Posterior cingulate gyrus (tissue), 11 donors: ENCODE data around the gene NUDT3.
A peak's percentile ranks its signal among the peaks of the same experiment; 100 is the strongest.
"Not testable (repeated sequence)": the region's sequence is repeated elsewhere in the genome, so short reads cannot be mapped to it uniquely, and the experiment has no call there.

Experiments
- DNase-seq, 10 donors: peaks; one replicate each; pipeline versions ENCODE4 v3.0.0 to v3.0.0-alpha.2; 2020 to 2021; ENCODE audit warnings: mixed read lengths in 3 of 10
- intact Hi-C: fragments of 100-400 bp; cut with DNase I; formaldehyde crosslinking; loops from one replicate; pipeline ENCODE4 v1.15.1; 2023

Gene NUDT3

DNA sequence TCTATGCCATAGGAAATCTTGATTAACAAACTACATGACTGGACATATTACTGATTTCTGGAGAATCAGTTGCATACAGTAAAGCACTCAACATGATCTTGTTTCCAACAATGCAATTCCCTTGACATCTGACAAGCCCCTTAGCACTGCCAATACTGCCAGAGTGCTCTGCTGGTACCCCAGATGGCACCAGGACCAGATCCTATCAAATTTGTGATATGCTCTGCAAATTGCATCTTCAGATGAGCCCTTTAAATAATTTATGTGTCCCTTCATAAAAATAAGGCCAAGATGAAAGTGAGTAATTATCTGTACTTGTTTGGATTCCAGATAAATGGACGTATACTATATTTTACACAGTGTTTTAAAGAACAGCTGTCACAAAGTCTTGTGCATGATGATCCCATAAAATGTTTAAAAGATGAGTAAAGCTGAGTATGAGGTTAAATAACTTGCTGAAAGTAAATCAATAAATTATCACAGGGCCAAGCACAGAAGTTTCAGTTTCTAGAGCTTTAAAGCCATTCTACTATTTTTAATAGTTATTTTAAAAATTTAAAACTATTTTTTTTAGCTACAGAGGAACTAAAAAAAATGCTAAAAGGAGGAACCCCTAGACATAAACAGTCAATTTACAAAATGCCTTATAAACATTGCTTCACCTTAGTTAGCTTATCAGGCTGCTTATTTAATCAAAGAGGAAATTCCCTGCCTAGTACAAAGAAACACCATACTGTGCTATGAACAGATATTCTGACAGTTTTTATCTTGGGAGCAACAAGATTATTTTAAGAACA is 42.1 kb downstream of the NUDT3 start:
- intact Hi-C loops = no loop called here
- no peak for DNase-seq

DNA sequence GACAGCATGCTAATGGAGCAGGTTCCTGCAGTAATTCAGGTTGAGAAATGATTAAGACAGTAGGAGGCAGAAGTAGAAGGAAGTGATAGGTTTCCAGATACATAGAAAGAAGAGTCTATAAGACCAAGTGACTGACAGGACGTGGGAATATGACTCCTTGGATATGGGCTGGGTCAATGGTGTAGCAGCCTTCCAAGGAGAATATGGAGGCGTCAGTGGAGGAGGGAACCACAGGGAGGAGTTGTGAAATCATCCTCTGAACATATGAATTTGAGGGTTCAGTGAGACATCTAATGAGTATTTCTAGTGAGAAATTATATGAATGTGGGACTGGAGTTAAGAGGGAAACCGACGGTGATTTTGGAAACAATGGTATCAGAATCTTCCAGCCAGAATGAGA is 43.3 kb downstream of the NUDT3 start:
- intact Hi-C loops = no loop called here
- DNase-seq = no peak

DNA sequence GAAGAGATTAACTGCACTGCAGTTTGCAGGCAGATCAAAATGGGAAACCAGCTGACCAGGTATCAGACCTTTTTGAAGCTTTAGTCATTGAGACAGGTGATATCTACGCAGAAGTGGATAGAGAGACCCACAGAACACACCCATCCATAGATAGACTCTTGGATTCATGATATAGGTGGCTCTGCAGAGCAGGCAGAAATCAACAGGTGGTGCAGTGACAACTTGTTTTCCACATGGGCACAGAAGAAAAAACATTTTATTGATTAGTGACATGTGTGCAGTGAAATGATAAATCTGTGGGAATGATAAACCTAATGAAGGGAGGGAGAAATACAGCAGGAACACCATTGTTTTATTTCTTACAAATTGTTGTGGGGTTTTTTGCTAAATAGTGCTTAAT is 45.2 kb downstream of the NUDT3 start:
- no peak for DNase-seq
- intact Hi-C loops = no loop called here

DNA sequence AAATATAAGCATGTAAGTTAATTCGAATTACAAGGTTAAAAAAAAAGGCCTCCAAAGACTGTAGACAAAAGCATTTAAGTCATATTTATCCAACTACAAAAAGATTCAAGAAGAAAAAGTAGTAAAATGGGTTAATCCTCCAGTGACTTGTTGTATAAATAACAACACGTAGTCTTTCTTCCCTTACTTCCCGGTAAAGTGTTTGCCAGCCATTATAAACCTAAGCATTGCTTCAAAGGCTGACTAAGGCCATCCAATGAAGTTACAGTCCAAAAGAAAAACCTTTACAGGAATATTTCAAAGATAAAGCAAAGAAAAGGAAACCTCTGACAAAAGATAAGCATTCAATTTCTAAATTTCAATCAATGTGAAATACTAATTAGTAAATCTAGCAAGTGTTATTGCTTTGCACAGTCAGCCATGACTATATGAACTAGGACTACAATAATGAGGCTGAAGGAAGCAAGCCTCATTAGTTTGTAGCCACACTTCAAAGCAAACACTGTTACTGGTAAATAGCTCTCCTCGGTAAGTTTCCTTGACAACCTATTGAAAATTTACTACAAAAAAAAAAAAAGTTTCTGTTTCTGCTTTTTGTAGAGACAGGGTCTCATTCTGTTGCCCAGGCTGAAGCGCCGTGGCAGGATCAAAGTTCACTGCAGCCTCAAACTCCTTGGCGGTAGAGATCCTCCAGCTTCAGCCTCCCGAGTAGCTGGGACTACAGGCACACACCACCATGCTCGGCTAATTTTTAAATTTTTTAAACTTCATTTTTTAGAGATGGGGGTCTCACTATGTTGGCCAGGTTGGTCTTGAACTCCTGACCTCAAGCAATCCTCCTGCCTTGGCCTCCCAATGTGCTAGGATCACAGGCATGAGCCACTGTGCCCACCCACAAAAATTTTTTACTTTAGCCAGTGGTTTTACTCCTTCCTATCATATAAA is 46.0 kb downstream of the NUDT3 start:
- intact Hi-C loops = no loop called here

DNA sequence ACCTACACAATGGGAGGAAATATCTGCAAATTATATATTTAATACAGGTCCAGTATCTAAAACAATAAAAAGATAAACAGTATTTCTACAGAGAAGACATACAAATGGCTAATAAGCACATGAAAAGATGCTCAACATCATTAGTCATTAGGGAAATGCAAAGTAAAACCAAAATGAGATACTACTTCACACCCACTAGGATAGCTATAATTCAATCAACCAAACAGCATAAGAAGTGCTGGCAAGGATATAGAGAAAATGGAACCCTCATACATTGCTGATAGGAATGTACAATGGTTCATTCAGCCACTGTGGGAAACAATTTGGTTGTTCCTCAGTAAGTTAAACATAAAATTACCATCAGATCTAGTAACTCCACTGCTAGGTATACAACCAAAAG is 48.7 kb downstream of the NUDT3 start:
- DNase-seq = no peak

More for the DNA sequence above, 46.0 kb downstream of the NUDT3 start:
- DNase-seq = no peak

DNA sequence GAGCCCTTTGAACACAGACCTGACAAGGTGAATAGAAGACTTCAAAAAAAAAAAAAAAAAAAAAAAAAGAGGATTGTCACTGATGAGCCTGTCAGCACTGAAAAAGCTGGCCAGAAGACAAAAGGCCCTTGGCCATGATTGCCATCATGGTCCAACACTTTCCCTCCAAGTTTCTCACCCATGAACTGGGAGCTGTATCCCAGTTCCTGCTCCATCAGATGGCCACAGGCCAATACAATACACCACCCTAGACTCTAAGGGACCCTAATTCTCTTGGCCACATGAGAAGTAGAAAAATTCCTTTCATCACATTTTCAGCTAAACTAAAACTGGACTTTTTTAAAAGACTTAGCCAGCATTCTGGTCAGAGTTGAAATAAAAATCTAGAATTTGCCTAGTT is 50.2 kb downstream of the NUDT3 start:
- DNase-seq = no peak
- intact Hi-C loops = no loop called here

More for the DNA sequence above, 48.7 kb downstream of the NUDT3 start:
- intact Hi-C loops = no loop called here

DNA sequence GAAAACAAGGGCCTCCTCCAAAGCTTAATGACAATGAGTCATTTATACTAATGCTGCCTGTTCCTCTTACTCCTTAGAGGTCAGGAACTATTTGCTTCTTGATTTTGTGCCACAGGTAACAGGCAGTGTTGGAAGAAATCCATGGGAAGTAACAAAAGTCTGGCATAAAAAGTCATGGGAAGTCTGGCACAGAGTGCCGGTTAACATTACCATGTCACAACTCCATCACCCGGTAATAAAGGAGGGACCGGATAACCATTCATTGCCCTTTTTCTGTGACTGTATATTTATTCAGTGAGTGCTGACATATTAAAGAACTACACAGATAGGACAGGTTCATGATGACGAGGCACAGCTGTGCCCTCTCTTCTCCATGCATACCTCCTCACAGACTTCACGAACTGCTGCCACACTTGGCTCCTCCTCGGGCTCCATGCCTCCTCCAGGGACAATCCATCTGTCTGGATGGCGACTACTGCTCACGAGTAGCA is 50.9 kb downstream of the NUDT3 start:
- intact Hi-C loops = no loop called here
- peak in 1 of 10 donors; percentile 57 for DNase-seq

DNA sequence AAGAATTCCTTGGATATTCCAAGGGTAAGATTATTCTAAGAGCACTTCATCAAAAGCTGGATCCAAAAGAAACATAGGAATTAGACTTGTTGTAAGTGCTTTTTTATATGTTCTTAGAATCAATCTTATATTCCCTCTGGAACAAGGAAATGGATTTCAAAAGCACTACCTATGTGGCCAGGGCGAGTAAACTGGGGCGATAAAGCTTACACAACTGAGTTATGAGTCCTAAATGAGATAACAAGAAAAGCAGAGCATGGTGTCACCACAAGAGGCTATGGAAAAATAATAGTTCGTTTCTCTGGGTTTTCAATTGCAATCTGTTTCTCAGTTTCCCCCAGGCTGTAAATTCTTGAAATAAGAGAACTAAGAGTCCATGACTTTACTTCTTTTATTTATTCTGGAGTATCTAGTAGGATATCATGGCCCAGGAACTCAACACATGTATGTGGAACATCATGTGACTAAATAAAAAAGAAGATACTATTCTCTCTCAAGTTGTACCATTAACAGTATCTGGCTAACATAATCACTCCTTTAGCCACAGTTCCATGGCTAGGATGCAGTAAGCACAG is 51.5 kb downstream of the NUDT3 start:
- DNase-seq = no peak
- intact Hi-C loops = no loop called here

DNA sequence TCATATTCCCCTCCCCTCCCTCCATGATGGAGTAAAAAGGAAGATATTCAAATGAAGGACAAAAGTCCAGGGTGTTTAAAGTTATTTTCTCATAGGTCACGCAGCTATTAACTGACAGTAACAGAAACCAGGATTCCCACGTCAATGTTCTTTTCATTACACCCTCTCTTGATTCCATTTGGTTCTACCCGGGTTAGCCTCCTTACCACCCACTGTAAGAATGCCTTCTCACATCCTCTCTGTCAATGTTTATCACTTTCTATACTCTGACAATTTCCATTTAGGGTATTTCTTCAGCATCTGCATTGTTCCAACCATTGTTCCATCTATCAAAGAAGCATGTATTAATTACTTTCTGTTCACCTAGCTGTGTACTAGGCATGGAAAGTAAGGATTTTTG is 52.1 kb downstream of the NUDT3 start:
- no peak for DNase-seq
- intact Hi-C loops = no loop called here

DNA sequence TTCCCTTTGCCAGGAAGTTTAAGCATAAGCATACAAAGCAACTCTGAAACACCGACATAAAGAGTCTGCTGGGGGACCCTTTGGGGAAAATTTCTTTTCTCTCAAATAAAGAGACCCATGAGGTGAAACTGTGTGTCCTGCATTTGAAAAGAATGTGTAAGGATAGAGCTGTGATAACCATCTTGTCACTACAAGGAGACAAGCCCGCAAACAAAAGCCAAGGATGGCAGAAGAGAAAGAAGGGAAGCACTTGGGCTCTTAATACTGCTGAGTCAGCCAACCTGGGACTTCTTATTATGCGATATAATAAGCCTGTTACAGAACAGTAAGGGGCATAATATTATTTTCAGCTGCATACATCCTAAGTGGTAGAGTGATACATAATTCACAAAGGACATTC is 52.5 kb downstream of the NUDT3 start:
- DNase-seq = no peak
- intact Hi-C loops = no loop called here

DNA sequence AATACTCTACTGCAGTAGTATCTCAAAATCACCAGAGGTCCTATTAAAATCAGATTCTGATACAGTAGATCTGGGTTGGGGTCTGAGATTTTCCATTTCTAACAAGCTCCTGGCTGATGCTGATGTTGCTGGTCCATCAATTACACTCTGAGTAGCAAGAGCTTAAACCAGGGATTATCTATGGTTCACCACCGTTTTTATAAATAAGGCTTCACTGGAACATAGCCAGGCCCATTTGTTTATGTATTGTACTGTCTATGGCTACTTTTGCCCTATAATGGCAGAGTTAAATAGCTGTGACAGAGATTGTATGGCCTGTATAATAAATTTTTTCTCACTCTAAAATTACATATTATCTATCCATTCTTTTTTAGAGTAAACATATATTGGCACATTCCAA is 53.0 kb downstream of the NUDT3 start:
- intact Hi-C loops = no loop called here
- DNase-seq = no peak

DNA sequence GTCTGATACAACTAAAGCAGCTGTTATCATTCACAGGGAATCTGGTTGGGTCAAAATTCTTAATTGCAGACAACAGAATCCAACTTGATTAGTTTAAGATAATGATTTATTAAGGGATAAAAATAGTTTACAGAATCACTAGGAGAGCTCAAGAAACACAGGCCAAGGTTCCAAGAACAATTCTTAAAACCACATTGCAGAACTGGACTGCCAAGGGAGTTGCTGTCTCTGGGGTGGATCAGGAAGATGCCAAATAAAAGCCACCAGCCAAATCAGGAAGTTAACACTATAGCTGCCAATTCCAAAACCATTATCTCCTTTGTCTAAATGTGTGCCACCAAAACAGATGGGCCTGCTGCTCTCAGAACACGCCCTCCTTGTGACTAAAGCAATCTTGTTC is 53.7 kb downstream of the NUDT3 start:
- DNase-seq = no peak
- intact Hi-C loops = no loop called here

DNA sequence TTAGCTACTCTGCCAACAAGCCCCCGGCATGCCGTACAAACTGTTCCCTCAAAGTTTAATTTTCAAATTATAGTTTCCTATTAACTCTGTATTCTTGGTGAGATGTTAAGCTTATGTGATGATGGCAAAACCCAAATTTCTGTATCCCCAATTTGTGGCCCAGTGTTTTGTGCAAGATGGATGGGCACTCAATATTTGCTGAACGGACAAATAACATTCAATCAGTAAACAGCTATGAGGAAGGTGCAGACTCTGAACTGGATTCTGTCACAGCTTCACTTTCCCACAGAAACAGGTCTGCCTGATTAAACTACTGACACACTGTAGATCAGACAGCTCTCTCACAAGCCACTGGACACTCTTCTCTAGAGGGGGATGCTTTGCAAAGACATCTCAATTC is 54.1 kb downstream of the NUDT3 start:
- DNase-seq = no peak
- intact Hi-C loops = no loop called here

DNA sequence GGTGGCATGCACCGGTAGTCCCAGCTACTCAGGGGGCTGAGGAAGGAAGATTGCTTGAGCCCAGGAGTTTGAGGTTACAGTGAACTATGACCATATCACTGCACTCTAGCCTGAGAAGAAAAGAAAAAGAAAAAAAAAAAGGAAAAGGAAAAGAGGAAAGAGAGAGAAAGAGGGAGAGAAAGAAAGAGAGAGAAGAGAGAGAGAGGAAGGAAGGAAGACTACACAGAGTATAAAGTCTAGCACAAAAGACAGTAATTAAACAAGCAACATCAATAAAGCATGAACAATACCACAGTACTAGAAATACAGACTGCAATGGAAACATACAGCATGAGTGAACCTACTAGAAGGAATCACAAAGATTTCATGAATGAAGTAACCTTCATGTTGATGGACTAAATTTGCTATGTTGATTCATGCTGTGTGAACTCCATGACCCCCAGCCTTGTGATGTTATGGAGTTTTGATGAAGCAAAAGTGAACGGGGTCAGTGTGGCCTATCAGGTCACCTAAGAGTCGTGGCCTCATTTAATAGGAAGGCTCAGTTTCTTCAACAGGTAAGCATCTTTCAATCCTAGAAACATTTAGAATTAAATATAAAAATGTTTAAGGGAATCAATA is 57.6 kb downstream of the NUDT3 start:
- no peak for DNase-seq
- intact Hi-C loops = no loop called here

DNA sequence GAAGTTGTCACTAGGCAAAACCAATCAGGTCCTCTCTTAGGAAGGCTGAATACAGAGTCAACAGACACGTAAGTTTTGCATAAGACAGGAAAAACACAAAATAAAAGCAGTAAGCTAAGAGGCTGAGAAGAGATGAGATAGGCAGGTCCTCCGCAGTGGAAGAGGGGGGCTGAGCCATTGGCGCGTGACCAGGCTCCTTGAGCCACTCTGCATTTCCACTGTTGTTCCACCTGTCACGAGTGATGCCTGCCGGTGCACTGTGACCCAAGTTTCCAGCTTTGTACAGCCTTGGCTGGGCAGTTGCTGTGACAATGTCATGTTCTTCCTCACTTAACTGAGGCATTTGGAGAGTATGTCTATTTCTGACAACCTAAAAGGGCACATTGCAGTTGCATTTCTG is 58.6 kb downstream of the NUDT3 start:
- intact Hi-C loops = no loop called here

DNA sequence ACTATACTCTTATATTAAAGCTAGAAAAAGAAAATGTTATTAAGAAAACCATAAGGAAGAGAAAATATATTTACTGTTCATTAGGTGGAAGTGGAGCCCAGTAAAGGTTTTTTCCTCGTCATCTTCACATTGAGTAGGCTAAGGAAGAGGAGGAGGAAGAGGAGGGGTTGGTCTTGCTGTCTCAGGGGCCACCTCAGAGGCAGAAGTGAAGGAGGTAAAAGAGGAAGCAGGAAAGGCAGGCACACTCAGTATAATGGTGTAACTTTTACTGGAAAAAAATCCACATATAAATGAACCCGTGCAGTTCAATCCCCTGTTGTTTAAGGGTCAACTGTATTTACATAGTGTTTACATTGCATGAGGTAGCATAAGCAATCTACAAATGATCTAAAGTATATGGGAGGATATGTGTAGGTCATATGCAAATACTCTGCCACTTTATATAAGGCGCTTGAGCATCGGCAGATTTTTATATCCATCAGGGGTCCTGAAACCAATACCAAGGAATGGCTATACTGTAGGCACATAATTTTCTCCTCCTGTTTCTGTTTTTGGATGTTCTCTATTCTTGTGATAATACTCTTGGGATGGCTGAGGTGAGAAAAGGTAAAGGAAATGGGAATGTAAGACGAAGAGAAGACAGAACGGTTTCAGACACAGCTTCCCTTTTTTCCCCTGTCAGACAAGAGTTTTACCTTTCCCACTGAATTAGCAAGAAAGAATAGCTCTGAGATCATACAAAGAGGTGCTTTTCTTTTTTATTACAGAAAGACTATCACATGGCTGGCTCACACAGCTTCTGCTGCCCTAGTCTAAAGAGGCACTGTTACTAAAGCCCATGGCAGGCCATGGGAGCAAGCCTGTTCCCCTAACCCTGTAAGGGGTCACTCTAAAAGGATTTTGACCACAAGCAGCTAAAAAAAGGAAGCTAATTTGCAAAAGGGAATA is 59.9 kb downstream of the NUDT3 start:
- DNase-seq = no peak
- intact Hi-C loops = no loop called here

More for the DNA sequence above, 58.6 kb downstream of the NUDT3 start:
- peak in 1 of 10 donors; percentile 57 for DNase-seq

DNA sequence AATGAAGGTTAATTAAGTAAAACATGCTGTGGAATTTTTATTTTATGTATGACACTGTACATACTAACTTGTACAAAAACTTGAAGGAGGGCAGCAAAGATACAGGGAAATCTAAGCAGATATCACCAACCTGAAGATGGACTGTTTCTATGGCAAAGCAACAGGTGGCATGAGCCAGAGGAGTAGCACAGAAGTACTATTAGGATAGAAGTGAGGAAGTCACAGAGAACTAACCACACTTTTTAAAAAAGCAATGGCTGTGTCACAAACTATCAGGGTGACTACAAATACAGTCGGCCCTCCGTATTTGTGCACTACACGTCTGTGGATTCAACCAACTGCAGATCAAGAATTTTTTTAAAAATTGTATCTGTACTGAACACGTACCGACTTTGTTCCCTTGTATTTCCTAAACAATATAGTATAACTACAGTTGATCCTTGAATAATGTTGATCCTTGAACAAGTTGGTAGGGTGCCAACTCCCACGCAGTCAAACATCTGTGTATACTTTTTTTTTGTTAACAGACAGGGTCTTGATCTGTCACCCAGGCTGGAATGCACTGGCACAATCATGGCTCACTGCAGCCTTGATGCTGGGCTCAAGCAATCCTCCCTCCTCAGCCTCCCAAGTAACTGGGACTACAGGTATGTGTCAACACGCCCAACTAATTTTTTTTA is 61.0 kb downstream of the NUDT3 start:
- DNase-seq = no peak
- intact Hi-C loops = no loop called here

DNA sequence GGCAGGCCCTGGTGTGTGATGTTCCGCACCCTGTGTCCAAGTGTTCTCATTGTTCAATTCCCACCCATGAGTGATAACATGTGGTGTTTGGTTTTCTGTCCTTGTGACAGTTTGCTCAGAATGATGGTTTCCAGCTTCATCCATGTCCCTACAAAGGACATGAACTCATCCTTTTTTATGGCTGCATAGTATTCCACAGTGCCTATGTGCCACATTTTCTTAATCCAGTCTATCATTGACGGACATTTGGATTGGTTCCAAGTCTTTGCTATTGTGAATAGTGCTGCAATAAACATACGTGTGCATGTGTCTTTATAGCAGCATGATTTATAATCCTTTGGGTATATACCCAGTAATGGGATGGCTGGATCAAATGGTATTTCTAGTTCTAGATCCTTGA is 62.7 kb downstream of the NUDT3 start:
- DNase-seq, intact Hi-C loops: not testable (repeated sequence)

DNA sequence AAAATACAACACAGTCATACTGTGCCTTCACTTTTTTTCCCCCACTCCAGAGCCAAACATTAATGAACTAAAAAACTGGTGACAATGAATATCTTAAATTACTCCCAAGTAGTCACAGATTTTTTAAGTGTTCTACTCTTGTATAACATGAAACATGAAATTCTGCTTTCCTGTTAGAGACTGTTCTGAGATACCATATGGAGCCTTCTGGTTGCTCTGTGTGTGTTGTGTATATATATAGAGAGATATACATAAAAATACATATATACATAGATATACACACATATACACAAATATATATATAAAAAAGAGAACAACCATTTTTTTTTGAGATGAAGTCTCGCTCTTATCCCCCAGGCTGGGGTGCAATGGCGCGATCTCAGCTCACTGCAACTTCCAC is 63.5 kb downstream of the NUDT3 start:
- intact Hi-C loops = no loop called here
- DNase-seq = peak in 1 of 10 donors; percentile 24
